HFF-Myc (cell line): Measurements from ENCODE around the gene ZRSR2.
"Not testable (repeated sequence)": the region's sequence is repeated elsewhere in the genome, so short reads cannot be mapped to it uniquely, and the experiment has no call there.

Experiments
- DNase-seq: peaks from one replicate; pipeline ENCODE4 v3.0.0-alpha.2; 2011; ENCODE audit warnings: low read depth; ENCODE audit errors: extremely low read depth
- H3K4me3 ChIP-seq: replicated peaks from 2 replicates; pipeline ENCODE4 v1.5.1; 2011; ENCODE audit warnings: low read depth, mild to moderate bottlenecking, control low read depth, low read length
- CTCF ChIP-seq: IDR thresholded peaks from 2 replicates; pipeline ENCODE4 v1.5.1; 2012; ENCODE audit warnings: mild to moderate bottlenecking, low read depth, low read length, control low read depth; ENCODE audit errors: missing control alignments

The ZRSR2 gene

GRCh38 chrX:15829217-15829616 lies 38.9 kb downstream of the ZRSR2 start:
- no peak for DNase-seq
- no peak overlapping the region for H3K4me3 ChIP-seq
- no peak for TF ChIP-seq CTCF

DNA sequence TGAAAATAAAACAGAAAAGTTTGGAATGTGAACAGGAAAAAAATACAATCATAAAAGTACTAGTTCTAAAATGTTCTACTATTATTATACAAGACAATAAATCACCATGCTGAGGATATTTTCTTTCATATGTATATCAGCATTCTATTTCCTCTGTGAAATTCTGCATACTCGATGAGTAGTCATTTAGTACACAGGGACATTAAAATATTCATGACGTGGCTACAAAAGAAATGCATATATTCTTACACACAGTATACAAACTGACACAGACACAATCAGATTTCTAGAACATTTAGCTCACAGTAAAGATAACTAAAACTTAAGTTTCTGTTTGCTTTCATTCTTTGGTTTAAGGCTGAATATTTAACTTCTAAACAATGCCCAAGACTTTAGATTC lies 41.1 kb downstream of the ZRSR2 start:
- not testable (repeated sequence) for DNase-seq, H3K4me3 ChIP-seq

DNA sequence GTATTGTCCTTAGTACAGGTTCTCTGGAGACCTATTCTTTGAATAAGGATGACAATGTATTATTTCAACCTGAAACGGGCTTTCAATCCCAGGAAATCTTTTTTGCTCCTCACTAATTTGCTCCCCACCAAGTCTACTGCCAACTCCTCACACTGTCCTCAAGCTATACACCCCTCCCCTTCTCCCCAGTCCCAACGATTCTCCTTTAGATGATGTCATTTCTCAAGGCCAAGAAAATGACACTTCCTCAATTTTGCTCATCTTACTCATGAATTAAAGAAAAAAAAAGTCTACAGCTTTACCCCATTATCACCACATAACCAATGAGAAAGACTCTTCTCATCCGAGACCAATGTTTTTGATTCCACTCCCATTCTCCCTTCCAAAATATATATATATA lies 43.8 kb downstream of the ZRSR2 start:
- DNase-seq: no peak
- TF ChIP-seq CTCF: no peak
- H3K4me3 ChIP-seq: no peak overlapping the region

- no peak for DNase-seq
- TF ChIP-seq CTCF: no peak
- no peak overlapping the region for H3K4me3 ChIP-seq
Observed at GRCh38 chrX:15834827-15835595, 44.7 kb downstream of the ZRSR2 start.

- DNase-seq: no peak
- peak; percentile 8 for TF ChIP-seq CTCF
- H3K4me3 ChIP-seq: no peak overlapping the region
Observed at GRCh38 chrX:15838017-15838416, 47.7 kb downstream of the ZRSR2 start.

DNA sequence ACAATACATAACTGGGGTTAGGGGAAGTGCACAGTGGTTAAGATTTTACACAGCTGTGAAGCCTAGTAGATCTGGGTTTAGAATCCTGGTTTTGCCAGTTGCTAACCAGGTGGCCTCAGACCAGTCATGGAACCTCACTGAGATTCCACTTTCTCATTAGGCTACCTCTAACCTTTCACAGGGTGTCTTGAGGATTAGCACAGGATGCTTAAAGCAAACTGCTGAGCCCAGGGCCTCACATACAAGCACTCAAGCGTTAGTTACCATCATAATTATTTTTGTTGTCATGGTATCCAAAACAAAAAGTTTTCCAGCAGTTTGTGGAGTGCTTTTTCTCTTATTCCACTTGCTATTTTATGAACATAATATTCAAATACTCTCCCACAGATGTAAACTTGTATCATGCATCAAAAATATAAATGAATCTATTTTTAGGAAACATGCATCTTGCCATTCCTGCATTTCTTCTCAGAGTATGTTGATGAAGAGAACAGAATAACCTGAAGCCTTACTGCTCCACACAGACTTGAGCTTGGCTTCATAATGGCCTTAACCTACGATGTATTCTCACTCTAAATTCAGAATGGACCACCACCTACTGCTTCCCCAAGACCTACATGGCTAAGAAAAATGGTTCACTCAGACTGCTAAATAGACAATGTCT lies 51.7 kb downstream of the ZRSR2 start:
- no peak overlapping the region for H3K4me3 ChIP-seq
- no peak for DNase-seq
- no peak for TF ChIP-seq CTCF

- no peak for TF ChIP-seq CTCF
- DNase-seq: no peak
- H3K4me3 ChIP-seq: no peak overlapping the region
Observed at GRCh38 chrX:15843960-15844359, 53.7 kb downstream of the ZRSR2 start.
